A549 (cell line): ENCODE data around the gene REPS2.

ENCODE experiments used
- CBX2 ChIP-seq: fragments of 200-600 bp; sonication (generic); IDR thresholded peaks from 2 replicates; pipeline ENCODE4 v1.6.1; 2016; ENCODE audit warnings: low read depth, mild to moderate bottlenecking, borderline replicate concordance
- CEBPB ChIP-seq, 2 experiments: fragments of >200 bp in 1 of 2; sonication (Bioruptor Twin) in 1 of 2; formaldehyde crosslinking in 1 of 2; IDR thresholded peaks; 2 replicates each; pipeline ENCODE4 v1.6.1; 2012 to 2016
- CHD2 ChIP-seq: fragments of 150-350 bp; IDR thresholded peaks from 2 replicates; pipeline ENCODE4 v1.6.1; 2014; ENCODE audit warnings: low read length; ENCODE audit not compliant: partially characterized antibody
- EP300 ChIP-seq, 2 experiments: fragments of >200 bp; sonication (Bioruptor Twin); formaldehyde crosslinking; IDR thresholded peaks; 2 replicates in 1 of 2; 3 replicates in 1 of 2; pipeline ENCODE4 v1.6.1; 2016 to 2017
- HMGXB4 ChIP-seq: fragments of 250-450 bp; sonication (Bioruptor Pico); IDR thresholded peaks from 2 replicates; pipeline ENCODE4 v1.5.0; 2021; ENCODE audit warnings: mild to moderate bottlenecking, moderate library complexity, borderline replicate concordance
- KDM1A ChIP-seq: fragments of 200-600 bp; sonication (generic); IDR thresholded peaks from 2 replicates; pipeline ENCODE4 v1.6.1; 2016; ENCODE audit warnings: low read depth, mild to moderate bottlenecking
- NFE2L2 ChIP-seq: fragments of 150-350 bp; conservative IDR thresholded peaks from 2 replicates; pipeline ENCODE4 v1.6.1; 2014; ENCODE audit warnings: low read length
- NR3C1 ChIP-seq: fragments of >200 bp; sonication (Bioruptor Twin); formaldehyde crosslinking; IDR thresholded peaks from 3 replicates; pipeline ENCODE4 v1.6.1; 2017
- POLR2A ChIP-seq: IDR thresholded peaks from 2 replicates; pipeline ENCODE4 v1.6.1; 2012; ENCODE audit warnings: mild to moderate bottlenecking, low read length
- POLR2AphosphoS2 ChIP-seq: conservative IDR thresholded peaks from 2 replicates; pipeline ENCODE4 v1.6.1; 2012; ENCODE audit warnings: low read length, improper control_type of control experiment, inconsistent platforms
- RAD21 ChIP-seq, 2 experiments: fragments of >200 bp in 1 of 2; sonication (Bioruptor Twin) in 1 of 2; formaldehyde crosslinking in 1 of 2; IDR thresholded peaks in 1 of 2; conservative IDR thresholded peaks in 1 of 2; 2 replicates in 1 of 2; 3 replicates in 1 of 2; pipeline ENCODE4 v1.6.1; 2012 to 2018; ENCODE audit warnings: inconsistent platforms in 1 of 2
- TF ChIP-seq, protein P1 (sequence below): fragments of >200 bp; sonication (Bioruptor Twin); formaldehyde crosslinking; IDR thresholded peaks from 3 replicates; pipeline ENCODE4 v1.5.1; 2016
- TF ChIP-seq, protein P2 (sequence below): fragments of 200-600 bp; sonication (generic); IDR thresholded peaks from 2 replicates; pipeline ENCODE4 v1.6.1; 2016; ENCODE audit warnings: antibody characterized with exemption, mild to moderate bottlenecking, moderate library complexity

GRCh38 chrX:16975233-16975632, 28.8 kb downstream of the REPS2 start:
- no peak for TF ChIP-seq RAD21 (conservative IDR thresholded peaks at IDR 0.05 in 1 of 2, IDR thresholded peaks at IDR 0.05 in 1 of 2)
- TF ChIP-seq CBX2: no peak
- TF ChIP-seq, protein P1, sequence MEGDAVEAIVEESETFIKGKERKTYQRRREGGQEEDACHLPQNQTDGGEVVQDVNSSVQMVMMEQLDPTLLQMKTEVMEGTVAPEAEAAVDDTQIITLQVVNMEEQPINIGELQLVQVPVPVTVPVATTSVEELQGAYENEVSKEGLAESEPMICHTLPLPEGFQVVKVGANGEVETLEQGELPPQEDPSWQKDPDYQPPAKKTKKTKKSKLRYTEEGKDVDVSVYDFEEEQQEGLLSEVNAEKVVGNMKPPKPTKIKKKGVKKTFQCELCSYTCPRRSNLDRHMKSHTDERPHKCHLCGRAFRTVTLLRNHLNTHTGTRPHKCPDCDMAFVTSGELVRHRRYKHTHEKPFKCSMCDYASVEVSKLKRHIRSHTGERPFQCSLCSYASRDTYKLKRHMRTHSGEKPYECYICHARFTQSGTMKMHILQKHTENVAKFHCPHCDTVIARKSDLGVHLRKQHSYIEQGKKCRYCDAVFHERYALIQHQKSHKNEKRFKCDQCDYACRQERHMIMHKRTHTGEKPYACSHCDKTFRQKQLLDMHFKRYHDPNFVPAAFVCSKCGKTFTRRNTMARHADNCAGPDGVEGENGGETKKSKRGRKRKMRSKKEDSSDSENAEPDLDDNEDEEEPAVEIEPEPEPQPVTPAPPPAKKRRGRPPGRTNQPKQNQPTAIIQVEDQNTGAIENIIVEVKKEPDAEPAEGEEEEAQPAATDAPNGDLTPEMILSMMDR: no peak
- TF ChIP-seq POLR2A: no peak
- TF ChIP-seq POLR2AphosphoS2: no peak
- no peak for TF ChIP-seq NR3C1
- TF ChIP-seq KDM1A: no peak
- TF ChIP-seq CHD2: no peak
- TF ChIP-seq HMGXB4 (CRISPR knock-in tag): no peak
- TF ChIP-seq, protein P2, sequence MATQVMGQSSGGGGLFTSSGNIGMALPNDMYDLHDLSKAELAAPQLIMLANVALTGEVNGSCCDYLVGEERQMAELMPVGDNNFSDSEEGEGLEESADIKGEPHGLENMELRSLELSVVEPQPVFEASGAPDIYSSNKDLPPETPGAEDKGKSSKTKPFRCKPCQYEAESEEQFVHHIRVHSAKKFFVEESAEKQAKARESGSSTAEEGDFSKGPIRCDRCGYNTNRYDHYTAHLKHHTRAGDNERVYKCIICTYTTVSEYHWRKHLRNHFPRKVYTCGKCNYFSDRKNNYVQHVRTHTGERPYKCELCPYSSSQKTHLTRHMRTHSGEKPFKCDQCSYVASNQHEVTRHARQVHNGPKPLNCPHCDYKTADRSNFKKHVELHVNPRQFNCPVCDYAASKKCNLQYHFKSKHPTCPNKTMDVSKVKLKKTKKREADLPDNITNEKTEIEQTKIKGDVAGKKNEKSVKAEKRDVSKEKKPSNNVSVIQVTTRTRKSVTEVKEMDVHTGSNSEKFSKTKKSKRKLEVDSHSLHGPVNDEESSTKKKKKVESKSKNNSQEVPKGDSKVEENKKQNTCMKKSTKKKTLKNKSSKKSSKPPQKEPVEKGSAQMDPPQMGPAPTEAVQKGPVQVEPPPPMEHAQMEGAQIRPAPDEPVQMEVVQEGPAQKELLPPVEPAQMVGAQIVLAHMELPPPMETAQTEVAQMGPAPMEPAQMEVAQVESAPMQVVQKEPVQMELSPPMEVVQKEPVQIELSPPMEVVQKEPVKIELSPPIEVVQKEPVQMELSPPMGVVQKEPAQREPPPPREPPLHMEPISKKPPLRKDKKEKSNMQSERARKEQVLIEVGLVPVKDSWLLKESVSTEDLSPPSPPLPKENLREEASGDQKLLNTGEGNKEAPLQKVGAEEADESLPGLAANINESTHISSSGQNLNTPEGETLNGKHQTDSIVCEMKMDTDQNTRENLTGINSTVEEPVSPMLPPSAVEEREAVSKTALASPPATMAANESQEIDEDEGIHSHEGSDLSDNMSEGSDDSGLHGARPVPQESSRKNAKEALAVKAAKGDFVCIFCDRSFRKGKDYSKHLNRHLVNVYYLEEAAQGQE: no peak
- no peak for TF ChIP-seq EP300 (IDR thresholded peaks at IDR 0.05)
- no peak for TF ChIP-seq CEBPB (IDR thresholded peaks at IDR 0.05)
- TF ChIP-seq NFE2L2: no peak
